Peyer's patch (tissue), 4 donors: ENCODE data around the gene TDRD3. TPM values are rescaled to one million over a fixed set of nuclear protein-coding genes. Genes with fewer than 3 reads are reported as not detected.
A peak's percentile ranks its signal among the peaks of the same experiment; 100 is the strongest.

Source experiments
- DNase-seq, 3 donors: peaks; one replicate each; pipeline ENCODE4 v3.0.0-alpha.2; 2017 to 2019
- H3K27ac ChIP-seq, 4 donors: fragments of 200-600 bp; sonication (generic); one replicate each; pipeline ENCODE4 v1.5.1; 2016 to 2019
- H3K27me3 ChIP-seq, 2 donors: fragments of 200-600 bp; sonication (generic); one replicate each; pipeline ENCODE4 v1.5.1; 2019
- H3K36me3 ChIP-seq, 3 donors: fragments of 200-600 bp; sonication (generic); one replicate each; pipeline ENCODE4 v1.5.1; 2016 to 2019
- H3K4me1 ChIP-seq, 4 donors: fragments of 200-600 bp; sonication (generic); one replicate each; pipeline ENCODE4 v1.5.1; 2016 to 2019
- H3K4me3 ChIP-seq, 4 donors: fragments of 200-600 bp; sonication (generic); 1 replicate in 3 of 4; 2 replicates in 1 of 4; pipeline ENCODE4 v1.5.1; 2016 to 2019; ENCODE audit warnings: mild to moderate bottlenecking in 1 of 4
- H3K9me3 ChIP-seq, 4 donors: fragments of 200-600 bp; sonication (generic); one replicate each; pipeline ENCODE4 v1.5.1; 2016 to 2019; ENCODE audit warnings: mild to moderate bottlenecking in 1 of 4
- POLR2A ChIP-seq, 2 donors: fragments of 450-650 bp; IDR thresholded peaks; one replicate each; pipeline ENCODE4 v1.5.1; 2017; ENCODE audit warnings: antibody characterized with exemption in 2 of 2, mild to moderate bottlenecking in 2 of 2, moderate library complexity in 2 of 2
- total RNA-seq, 4 donors: library from RNA; depleted of rRNA; stranded (reverse); fragments of >200 nt; gene quantifications; one replicate each; pipeline ENCODE4 v1.1.0, GENCODE V29; 2016
- TF ChIP-seq, protein P1 (sequence below), 6 experiments: fragments of 450-650 bp in 4 of 6; fragments of 200-600 bp in 2 of 6; sonication (generic) in 1 of 6; IDR thresholded peaks; one replicate each; pipeline ENCODE4 v1.5.1; 2017 to 2019; ENCODE audit warnings: antibody characterized with exemption in 6 of 6, mild to moderate bottlenecking in 3 of 6, moderate library complexity in 1 of 6

The TDRD3 gene
- total RNA-seq, 4 donors from 2014 or later = 18.4 to 29.9 (median 20.9) TPM

DNA sequence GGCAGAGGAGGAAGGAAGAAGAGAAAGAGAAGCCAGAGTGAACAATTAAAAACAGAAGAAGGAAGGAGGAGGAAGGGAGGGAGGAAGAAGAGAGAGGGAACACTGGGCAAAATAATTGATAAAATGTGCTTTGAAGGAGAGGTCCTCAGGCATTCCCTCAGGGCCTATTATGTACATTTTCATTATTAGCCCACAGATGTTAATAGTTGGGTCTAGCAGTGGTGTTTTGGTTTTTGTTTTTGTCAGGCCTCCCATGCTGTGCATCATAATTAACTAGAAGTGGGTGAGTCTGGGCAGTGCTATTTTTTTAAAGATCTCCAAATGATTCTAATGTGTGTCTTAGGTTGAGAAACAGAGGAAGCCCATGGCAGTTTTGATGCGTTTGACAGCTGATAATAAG is 178.1 kb downstream of the TDRD3 start:
- no peaks in the 10 kb centered on the region for H3K4me1 ChIP-seq

DNA sequence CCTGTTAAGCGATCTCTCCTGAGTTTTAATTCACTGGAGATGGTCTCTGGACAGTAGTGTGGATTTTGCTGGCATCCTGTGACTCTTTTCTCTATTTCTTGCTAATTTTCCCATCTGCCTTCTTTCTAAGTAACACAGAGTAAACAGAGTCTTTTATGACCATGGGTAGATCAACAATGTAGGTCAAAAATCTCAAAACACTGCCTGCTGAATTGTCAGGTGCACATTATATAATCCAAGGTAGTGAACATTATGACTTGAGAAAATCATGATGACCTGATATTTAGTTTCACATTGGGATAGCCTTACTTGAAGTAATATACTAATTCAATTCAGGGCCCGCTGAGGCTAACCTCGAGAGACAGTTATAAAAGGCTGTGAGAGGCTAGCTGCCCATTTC is 180.7 kb downstream of the TDRD3 start:
- no peak overlapping the region for H3K4me3 ChIP-seq
- peaks cover 0 to 4% (median 0%) of the 10 kb centered on the region in 3 donors for H3K36me3 ChIP-seq
- no peak for DNase-seq
- H3K9me3 ChIP-seq = no peaks in the 10 kb centered on the region
- no peaks in the 10 kb centered on the region for H3K27me3 ChIP-seq
- no peak overlapping the region for H3K27ac ChIP-seq
- no peaks in the 10 kb centered on the region for H3K4me1 ChIP-seq
- no peak for TF ChIP-seq POLR2A (IDR thresholded peaks at IDR 0.05)

More for the DNA sequence above, 178.1 kb downstream of the TDRD3 start:
- TF ChIP-seq, protein P1, sequence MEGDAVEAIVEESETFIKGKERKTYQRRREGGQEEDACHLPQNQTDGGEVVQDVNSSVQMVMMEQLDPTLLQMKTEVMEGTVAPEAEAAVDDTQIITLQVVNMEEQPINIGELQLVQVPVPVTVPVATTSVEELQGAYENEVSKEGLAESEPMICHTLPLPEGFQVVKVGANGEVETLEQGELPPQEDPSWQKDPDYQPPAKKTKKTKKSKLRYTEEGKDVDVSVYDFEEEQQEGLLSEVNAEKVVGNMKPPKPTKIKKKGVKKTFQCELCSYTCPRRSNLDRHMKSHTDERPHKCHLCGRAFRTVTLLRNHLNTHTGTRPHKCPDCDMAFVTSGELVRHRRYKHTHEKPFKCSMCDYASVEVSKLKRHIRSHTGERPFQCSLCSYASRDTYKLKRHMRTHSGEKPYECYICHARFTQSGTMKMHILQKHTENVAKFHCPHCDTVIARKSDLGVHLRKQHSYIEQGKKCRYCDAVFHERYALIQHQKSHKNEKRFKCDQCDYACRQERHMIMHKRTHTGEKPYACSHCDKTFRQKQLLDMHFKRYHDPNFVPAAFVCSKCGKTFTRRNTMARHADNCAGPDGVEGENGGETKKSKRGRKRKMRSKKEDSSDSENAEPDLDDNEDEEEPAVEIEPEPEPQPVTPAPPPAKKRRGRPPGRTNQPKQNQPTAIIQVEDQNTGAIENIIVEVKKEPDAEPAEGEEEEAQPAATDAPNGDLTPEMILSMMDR (IDR thresholded peaks at IDR 0.05) = no peak
- no peak for TF ChIP-seq POLR2A (IDR thresholded peaks at IDR 0.05)
- H3K4me3 ChIP-seq = no peak overlapping the region
- no peaks in the 10 kb centered on the region for H3K27me3 ChIP-seq
- DNase-seq = no peak
- H3K9me3 ChIP-seq = no peaks in the 10 kb centered on the region
- H3K27ac ChIP-seq = no peak overlapping the region
- peaks cover 0 to 7% (median 0%) of the 10 kb centered on the region in 3 donors for H3K36me3 ChIP-seq

DNA sequence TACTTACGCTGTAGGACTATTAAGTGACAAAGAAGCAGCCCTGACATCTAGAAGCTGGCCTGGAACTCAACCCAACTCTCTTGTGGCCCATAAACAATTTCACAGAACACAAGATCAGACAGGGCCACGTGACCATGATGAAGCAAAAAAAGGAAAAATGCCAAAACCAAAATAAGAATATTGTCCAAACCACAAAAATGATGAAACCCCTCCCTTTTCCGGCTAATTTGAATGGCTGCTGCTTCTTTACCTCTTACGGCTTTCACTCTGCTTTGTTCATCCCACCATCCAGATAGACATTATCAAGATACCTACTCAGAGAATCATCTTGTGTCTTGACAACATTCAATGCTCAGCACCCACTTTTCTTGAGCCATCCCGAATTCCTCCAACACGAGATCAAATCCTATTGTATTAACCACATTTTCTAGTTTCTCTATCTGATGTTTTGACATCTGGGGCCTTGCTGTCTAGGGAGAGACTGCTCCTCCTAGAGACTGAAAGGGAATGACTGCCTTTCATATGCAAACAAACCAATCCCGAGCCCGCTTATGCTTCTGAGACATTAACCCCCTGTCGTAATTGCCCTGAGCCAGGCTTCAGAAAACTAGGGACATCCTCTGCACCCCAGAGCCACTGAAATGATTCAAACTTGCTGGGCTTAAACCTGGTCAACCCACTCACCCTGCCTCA is 186.3 kb downstream of the TDRD3 start:
- Histone ChIP-seq H3K4me3 (no peak overlapping the region), H3K27me3 (no peaks in the 10 kb centered on the region), H3K36me3 (no peaks in the 10 kb centered on the region), H3K4me1 (no peaks in the 10 kb centered on the region), H3K27ac (peak overlapping the region in 3 of 4 donors; percentile 8 to 29 (median 8)), H3K9me3 (no peaks in the 10 kb centered on the region)
- DNase-seq = no peak
- TF ChIP-seq, protein P1 (IDR thresholded peaks at IDR 0.05) = no peak
- TF ChIP-seq POLR2A (IDR thresholded peaks at IDR 0.05) = no peak

DNA sequence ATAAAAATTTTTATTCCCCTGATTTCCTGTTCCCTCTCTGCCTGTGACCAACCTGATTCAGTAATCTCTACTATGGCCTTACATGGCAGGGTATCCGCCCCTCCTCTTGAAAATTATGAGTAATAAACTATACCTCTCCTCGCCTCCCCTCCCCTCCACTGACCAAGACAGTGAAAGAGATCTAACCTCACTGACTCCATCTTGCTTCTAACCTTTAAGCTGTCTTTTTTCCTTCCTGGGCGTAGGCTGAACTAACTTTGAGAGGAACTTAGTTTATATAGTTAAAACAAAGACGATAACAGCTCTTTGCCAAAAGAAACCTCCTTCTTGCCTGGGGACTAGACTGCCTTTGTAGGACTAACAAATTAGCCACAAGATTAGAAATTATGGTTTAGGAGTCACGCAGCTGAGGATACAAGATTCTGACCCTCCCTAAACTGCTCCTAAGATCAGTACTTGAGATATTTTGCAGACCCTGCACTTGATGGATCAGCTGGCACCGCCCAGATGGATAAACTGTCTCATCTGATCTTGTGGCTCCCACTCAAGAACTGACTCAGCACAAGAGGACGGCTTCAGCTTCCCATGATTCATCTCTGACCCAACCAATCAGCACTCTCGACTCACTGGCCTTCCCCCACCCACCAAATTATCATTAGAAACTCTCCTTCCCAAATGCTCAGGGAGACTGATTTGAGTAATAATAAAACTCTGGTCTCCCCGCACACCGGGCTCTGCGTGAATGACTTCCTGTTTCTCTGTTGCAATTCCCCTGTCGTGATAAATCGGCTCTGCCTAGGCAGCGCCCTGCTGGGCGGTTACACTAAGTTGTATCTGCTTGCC is 187.1 kb downstream of the TDRD3 start:
- DNase-seq = no peak
- Histone ChIP-seq H3K27ac (peak overlapping the region in 3 of 4 donors; percentile 8 to 49 (median 29)), H3K27me3 (no peaks in the 10 kb centered on the region), H3K9me3 (no peaks in the 10 kb centered on the region), H3K4me1 (no peaks in the 10 kb centered on the region), H3K36me3 (no peaks in the 10 kb centered on the region), H3K4me3 (no peak overlapping the region)
- TF ChIP-seq, protein P1 (IDR thresholded peaks at IDR 0.05) = no peak
- no peak for TF ChIP-seq POLR2A (IDR thresholded peaks at IDR 0.05)

DNA sequence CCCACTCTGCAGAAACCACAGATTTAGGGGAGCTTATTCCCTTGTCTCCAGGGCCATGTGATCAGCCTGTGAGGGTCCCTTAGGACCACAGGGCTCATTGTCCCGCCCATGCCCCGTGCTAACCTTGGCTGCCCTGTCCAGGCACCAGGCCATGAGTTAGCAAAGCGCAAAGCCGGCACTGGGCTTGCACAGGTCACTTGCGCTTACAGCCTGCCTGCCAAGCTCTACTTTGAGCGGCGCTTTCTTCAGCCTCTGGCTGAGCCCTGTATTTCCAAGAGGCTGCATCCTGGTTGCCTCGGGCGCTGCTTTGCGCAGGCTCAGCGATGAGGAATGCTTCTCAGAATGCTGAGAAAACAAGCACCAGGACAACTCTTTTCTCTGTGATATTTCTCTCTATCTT is 188.0 kb downstream of the TDRD3 start:
- H3K9me3 ChIP-seq = no peaks in the 10 kb centered on the region
- no peak for TF ChIP-seq POLR2A (IDR thresholded peaks at IDR 0.05)
- DNase-seq = no peak
- no peaks in the 10 kb centered on the region for H3K36me3 ChIP-seq
- no peaks in the 10 kb centered on the region for H3K27me3 ChIP-seq
- H3K4me1 ChIP-seq = no peaks in the 10 kb centered on the region
- no peak overlapping the region for H3K4me3 ChIP-seq
- peak overlapping the region in 2 of 4 donors; percentile 29 to 49 for H3K27ac ChIP-seq

DNA sequence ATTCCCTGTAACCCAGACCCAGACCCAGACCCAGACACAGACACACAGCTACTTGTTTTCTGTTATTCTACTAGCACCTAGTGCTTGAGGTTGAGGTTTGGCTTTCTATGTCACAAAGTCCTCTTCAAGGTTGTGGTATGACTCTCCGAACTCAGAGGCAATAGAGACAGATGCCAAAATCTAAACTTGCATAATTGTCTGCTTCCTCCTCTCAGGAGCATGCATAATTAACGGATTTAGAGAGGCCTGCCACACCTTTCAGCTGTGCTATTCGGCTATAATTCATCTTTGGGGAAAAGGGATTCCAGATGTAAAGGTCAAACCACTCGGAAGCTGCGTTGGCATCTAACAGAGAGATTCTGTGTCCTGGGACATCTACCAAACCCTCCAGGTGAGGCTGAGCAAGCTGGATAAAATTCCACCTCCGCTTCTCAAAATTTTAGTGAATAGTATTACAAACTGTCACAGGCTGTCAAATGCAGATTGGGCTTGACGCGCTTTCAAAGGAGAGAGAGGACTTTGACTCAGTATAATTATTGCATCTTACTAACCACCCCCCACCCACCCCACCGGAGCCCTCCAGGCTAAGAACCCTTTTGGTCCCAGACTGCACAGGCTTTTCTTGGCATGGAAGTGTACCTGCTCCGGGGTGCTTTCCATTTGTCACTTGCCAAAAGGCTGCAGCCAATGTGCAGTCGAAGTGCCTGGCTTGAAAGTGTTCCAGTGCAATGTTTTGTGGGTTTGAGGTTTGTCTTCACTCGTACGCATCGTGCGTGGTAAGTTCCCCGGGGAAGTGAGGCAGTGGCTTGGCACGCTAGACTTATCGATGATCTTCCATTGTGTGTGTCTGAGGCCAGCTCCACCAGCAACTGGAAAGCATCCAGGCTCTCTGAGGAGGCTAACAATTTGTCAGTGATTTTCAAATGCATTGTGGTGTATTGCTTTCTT is 194.1 kb downstream of the TDRD3 start:
- no peak overlapping the region for H3K4me3 ChIP-seq
- no peaks in the 10 kb centered on the region for H3K4me1 ChIP-seq
- no peaks in the 10 kb centered on the region for H3K27me3 ChIP-seq
- DNase-seq = no peak
- H3K36me3 ChIP-seq = no peaks in the 10 kb centered on the region
- H3K9me3 ChIP-seq = no peaks in the 10 kb centered on the region
- TF ChIP-seq, protein P1 (IDR thresholded peaks at IDR 0.05) = no peak
- no peak for TF ChIP-seq POLR2A (IDR thresholded peaks at IDR 0.05)
- no peak overlapping the region for H3K27ac ChIP-seq
